ENCODE results near the gene CNOT4.

The CNOT4 gene

DNA sequence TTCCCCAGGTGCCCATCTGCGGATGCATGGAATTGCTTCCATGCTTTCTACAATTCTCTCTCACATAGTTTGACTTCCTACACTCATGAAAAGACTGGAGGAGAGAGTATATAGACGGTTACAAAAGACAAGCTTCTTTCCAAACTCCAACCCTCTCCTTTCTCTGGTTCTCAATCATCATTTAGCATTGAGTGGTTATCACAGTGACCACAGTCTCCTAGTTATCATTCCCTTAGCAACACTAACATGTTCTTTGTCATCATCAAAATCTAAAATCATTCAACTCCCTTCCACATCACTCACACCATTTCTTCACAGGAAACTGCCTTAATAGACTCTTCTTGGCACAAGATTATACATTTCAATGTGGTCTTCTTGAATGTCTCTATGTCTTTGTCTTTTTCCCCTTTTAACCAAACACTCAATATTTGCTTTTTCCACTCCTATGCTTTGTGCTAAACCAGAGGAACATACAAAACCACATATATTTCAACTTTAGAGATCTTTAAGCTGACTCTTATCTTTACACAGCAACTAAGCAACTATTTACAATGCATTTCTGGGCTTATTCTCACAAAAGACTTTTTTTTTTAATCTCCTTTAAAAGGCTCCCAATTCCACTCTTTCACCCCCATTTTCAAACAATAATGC, 126.3 kb downstream of the CNOT4 start:
- Histone ChIP-seq H3K36me3 (ENCODE audit: control insufficient read depth in 2 of 2, insufficient read depth in 2 of 2, low read length in 2 of 2) (no peaks in the 10 kb centered on the region), H3K9me3 (ENCODE audit: control insufficient read depth in 2 of 2, low read length in 2 of 2) (no peaks in the 10 kb centered on the region), H3K27me3 (ENCODE audit: control insufficient read depth in 1 of 2, insufficient read depth in 2 of 2, low read length in 2 of 2) (no peaks in the 10 kb centered on the region), H3K4me1 (ENCODE audit: control insufficient read depth, insufficient read depth, low read length) (no peaks in the 10 kb centered on the region), H3K27ac (ENCODE audit: low read length) (no peak overlapping the region), H3K9ac (ENCODE audit: low read length in 2 of 2) (no peak overlapping the region), H3K4me3 (ENCODE audit: low read length in 2 of 2) (no peak overlapping the region)

DNA sequence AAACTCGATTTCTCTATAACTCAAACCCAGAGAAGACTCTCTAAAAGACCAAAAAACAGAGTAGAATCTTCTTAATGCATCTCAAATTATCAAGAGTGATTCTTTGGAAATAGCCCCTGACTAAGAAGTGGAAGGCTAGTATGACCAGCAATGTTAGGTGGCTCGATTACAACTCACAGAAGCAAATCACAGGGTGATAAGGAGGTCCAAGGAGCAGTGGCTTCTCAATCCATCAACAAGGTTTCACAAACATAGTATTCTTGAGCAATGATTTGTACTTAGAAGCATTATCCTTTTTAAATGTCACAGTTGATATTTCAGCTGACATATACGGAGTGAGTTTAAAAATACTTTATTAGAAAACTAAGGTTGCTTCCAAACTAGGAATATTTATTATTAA, 127.7 kb downstream of the CNOT4 start:
- no peak overlapping the region for H3K9ac ChIP-seq (ENCODE audit: low read length in 2 of 2)
- H3K4me3 ChIP-seq (ENCODE audit: low read length in 2 of 2), result no peak overlapping the region
- H3K27me3 ChIP-seq (ENCODE audit: control insufficient read depth in 1 of 2, insufficient read depth in 2 of 2, low read length in 2 of 2), result no peaks in the 10 kb centered on the region
- H3K4me1 ChIP-seq (ENCODE audit: control insufficient read depth, insufficient read depth, low read length), result no peaks in the 10 kb centered on the region
- H3K27ac ChIP-seq (ENCODE audit: low read length), result no peak overlapping the region
- no peaks in the 10 kb centered on the region for H3K9me3 ChIP-seq (ENCODE audit: control insufficient read depth in 2 of 2, low read length in 2 of 2)
- no peaks in the 10 kb centered on the region for H3K36me3 ChIP-seq (ENCODE audit: control insufficient read depth in 2 of 2, insufficient read depth in 2 of 2, low read length in 2 of 2)

DNA sequence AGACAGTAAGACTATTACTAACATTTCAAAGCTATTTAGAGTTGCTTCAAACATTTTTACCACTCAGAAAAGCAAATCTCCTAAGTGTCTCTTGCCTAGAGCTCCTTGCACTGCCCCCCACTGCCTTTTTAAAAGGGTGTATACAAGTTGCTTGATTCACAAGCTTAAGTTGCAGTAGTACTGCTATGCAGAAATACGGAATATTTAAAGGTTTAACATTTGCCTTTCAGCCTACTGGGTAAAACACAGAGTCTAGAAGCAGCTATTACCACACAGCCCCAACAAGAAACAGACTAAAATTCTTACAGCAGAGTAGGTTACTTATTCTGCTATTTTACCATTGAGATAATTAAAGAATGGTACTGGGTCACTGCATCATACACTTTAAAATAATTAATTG, 128.5 kb downstream of the CNOT4 start:
- no peaks in the 10 kb centered on the region for H3K36me3 ChIP-seq (ENCODE audit: control insufficient read depth in 2 of 2, insufficient read depth in 2 of 2, low read length in 2 of 2)
- no peak overlapping the region for H3K27ac ChIP-seq (ENCODE audit: low read length)
- no peaks in the 10 kb centered on the region for H3K4me1 ChIP-seq (ENCODE audit: control insufficient read depth, insufficient read depth, low read length)
- H3K9me3 ChIP-seq (ENCODE audit: control insufficient read depth in 2 of 2, low read length in 2 of 2), result no peaks in the 10 kb centered on the region
- no peak overlapping the region for H3K4me3 ChIP-seq (ENCODE audit: low read length in 2 of 2)
- H3K9ac ChIP-seq (ENCODE audit: low read length in 2 of 2), result no peak overlapping the region
- H3K27me3 ChIP-seq (ENCODE audit: control insufficient read depth in 1 of 2, insufficient read depth in 2 of 2, low read length in 2 of 2), result no peaks in the 10 kb centered on the region

DNA sequence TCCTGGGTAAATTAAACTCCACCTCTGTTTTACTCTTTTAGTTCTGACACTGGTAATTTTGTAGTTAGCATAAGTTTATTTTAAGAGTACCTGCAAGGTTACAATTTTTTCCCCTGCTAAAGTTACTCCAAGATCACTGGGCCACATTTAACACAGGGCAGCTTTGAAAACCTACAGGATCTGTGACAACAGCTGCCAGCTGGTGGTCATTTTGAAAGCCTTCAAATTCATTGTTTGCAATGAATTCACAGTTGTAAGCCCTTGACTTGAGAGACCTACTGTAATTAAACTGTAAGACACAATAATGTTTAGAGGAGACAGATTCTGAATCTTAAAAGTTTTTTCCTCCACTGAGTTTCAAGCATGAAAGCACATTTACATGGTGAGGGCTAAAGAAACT, 129.6 kb downstream of the CNOT4 start:
- no peak overlapping the region for H3K27ac ChIP-seq (ENCODE audit: low read length)
- H3K27me3 ChIP-seq (ENCODE audit: control insufficient read depth in 1 of 2, insufficient read depth in 2 of 2, low read length in 2 of 2), result no peaks in the 10 kb centered on the region
- no peaks in the 10 kb centered on the region for H3K36me3 ChIP-seq (ENCODE audit: control insufficient read depth in 2 of 2, insufficient read depth in 2 of 2, low read length in 2 of 2)
- H3K4me1 ChIP-seq (ENCODE audit: control insufficient read depth, insufficient read depth, low read length), result no peaks in the 10 kb centered on the region
- H3K9ac ChIP-seq (ENCODE audit: low read length in 2 of 2), result no peak overlapping the region
- no peak overlapping the region for H3K4me3 ChIP-seq (ENCODE audit: low read length in 2 of 2)
- no peaks in the 10 kb centered on the region for H3K9me3 ChIP-seq (ENCODE audit: control insufficient read depth in 2 of 2, low read length in 2 of 2)

DNA sequence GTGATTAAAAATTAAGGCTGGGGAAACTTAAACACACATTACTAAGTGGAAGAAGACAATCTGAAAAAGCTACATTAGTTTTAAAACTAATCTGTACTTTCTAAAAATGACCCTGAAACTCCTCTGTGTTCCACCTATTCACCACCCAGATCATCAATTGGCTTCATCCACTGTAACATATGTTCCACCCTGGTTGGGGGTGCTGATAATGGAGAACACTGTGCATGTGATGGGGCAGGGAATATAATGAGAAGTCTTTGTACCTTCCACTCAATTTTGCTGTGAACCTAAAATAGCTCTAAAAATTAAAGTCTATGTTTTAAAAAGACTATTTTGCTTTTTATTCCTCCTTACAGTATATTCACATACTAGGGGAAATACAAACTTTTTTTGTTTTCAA, 132.7 kb downstream of the CNOT4 start:
- H3K4me3 ChIP-seq (ENCODE audit: low read length in 2 of 2), result no peak overlapping the region
- H3K4me1 ChIP-seq (ENCODE audit: control insufficient read depth, insufficient read depth, low read length), result no peaks in the 10 kb centered on the region
- no peaks in the 10 kb centered on the region for H3K27me3 ChIP-seq (ENCODE audit: control insufficient read depth in 1 of 2, insufficient read depth in 2 of 2, low read length in 2 of 2)
- no peak overlapping the region for H3K9ac ChIP-seq (ENCODE audit: low read length in 2 of 2)
- no peak overlapping the region for H3K27ac ChIP-seq (ENCODE audit: low read length)
- no peaks in the 10 kb centered on the region for H3K36me3 ChIP-seq (ENCODE audit: control insufficient read depth in 2 of 2, insufficient read depth in 2 of 2, low read length in 2 of 2)
- H3K9me3 ChIP-seq (ENCODE audit: control insufficient read depth in 2 of 2, low read length in 2 of 2), result no peaks in the 10 kb centered on the region

DNA sequence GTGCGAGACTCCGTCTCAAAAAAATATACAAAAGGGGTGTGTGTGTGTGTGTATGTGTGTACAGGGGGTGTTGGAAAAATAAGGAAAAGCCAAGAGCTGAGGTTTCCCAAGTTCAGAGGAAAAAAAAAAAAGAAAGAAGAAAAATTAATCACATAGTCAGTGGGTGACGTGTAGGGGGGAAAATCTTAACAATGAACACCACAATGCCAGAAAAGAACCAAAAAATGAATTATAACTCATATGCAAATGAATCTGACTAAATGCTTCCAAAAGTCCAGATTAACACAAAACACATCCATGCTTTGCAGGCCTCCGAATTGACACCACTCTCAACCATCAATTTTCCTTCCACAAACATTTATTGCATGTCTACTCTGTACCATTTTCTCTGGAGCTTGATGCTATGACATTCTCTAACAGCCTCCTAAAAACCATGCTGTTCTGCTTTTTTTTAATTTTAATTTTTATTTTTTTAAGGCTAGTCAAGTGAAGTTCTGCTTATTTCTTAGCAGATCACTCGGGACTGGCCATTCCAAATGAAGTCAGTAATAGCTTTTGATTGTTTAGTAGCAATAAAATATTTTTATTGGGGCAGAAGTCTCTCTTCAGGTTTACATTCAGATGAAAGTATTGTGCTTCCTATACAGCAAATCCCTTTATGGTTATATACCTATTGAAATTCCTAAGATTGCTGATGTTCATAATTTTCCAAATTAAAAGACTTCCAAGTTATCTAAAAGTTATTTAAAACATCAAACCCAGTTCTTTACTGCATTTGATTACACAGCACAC, 133.8 kb downstream of the CNOT4 start:
- Histone ChIP-seq H3K9me3 (ENCODE audit: control insufficient read depth in 2 of 2, low read length in 2 of 2) (no peaks in the 10 kb centered on the region), H3K27ac (ENCODE audit: low read length) (no peak overlapping the region), H3K9ac (ENCODE audit: low read length in 2 of 2) (no peak overlapping the region), H3K4me1 (ENCODE audit: control insufficient read depth, insufficient read depth, low read length) (no peaks in the 10 kb centered on the region), H3K4me3 (ENCODE audit: low read length in 2 of 2) (no peak overlapping the region), H3K27me3 (ENCODE audit: control insufficient read depth in 1 of 2, insufficient read depth in 2 of 2, low read length in 2 of 2) (no peaks in the 10 kb centered on the region), H3K36me3 (ENCODE audit: control insufficient read depth in 2 of 2, insufficient read depth in 2 of 2, low read length in 2 of 2) (no peaks in the 10 kb centered on the region)

DNA sequence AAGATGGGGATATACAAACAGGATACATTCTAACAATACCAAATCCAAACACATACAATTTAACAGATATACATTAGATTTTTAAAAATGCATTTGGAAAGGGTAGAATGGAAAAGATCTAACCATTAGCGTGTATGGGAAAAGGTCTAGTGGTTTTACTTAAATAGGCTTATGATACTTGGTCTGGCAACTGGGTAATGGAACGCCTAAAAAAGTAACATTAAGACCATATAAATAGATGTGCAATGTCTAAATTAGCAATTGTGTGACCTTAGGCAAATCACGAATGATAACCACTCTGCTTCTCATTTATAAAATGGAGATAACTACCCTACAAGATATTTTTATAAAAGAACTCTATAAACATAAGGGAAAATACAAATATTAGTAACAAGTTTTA, 135.2 kb downstream of the CNOT4 start:
- Histone ChIP-seq H3K9me3 (ENCODE audit: control insufficient read depth in 2 of 2, low read length in 2 of 2) (no peaks in the 10 kb centered on the region), H3K27ac (ENCODE audit: low read length) (no peak overlapping the region), H3K36me3 (ENCODE audit: control insufficient read depth in 2 of 2, insufficient read depth in 2 of 2, low read length in 2 of 2) (no peaks in the 10 kb centered on the region), H3K9ac (ENCODE audit: low read length in 2 of 2) (no peak overlapping the region), H3K27me3 (ENCODE audit: control insufficient read depth in 1 of 2, insufficient read depth in 2 of 2, low read length in 2 of 2) (no peaks in the 10 kb centered on the region), H3K4me3 (ENCODE audit: low read length in 2 of 2) (no peak overlapping the region), H3K4me1 (ENCODE audit: control insufficient read depth, insufficient read depth, low read length) (no peaks in the 10 kb centered on the region)

DNA sequence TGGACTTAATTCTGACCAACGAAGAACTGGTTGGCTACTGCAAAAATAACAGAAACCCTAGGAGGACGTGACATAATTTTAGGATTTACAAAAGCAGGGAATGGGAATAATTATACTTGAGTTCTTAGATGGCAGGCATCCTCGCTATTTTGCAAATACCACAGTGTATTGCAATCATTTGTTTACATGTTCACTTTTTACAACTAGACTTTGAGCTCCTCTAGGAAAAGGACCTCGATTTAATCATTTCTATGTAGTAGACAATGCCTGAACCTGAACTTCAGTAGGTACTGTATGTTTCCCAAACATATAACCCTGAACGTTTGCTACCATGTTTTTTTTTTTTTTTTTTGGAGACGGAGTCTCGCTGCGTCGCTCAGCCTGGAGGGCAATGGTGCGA, 137.7 kb downstream of the CNOT4 start:
- Histone ChIP-seq H3K27me3 (ENCODE audit: control insufficient read depth in 1 of 2, insufficient read depth in 2 of 2, low read length in 2 of 2) (no peaks in the 10 kb centered on the region), H3K9me3 (ENCODE audit: control insufficient read depth in 2 of 2, low read length in 2 of 2) (no peaks in the 10 kb centered on the region), H3K4me1 (ENCODE audit: control insufficient read depth, insufficient read depth, low read length) (no peaks in the 10 kb centered on the region), H3K36me3 (ENCODE audit: control insufficient read depth in 2 of 2, insufficient read depth in 2 of 2, low read length in 2 of 2) (no peaks in the 10 kb centered on the region), H3K9ac (ENCODE audit: low read length in 2 of 2) (no peak overlapping the region), H3K4me3 (ENCODE audit: low read length in 2 of 2) (no peak overlapping the region), H3K27ac (ENCODE audit: low read length) (no peak overlapping the region)

DNA sequence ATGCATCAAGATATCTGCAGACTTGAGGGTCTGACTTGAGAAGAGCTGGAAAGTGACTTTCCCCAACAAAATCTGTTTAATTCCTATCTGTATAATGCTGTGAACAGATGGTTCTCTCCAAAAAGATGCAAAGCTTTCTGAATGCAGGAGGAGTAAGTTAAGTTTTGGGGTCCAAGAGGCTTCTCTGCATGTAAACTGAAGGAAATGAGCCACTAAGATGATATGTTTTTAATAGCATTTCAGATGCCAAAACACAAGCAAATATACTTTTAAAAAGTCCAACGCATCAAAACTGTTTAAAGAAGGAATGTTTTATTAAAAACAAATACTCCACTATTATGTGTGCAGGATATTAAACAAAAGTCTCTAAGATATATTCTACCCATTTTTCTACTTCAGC, 139.2 kb downstream of the CNOT4 start:
- no peaks in the 10 kb centered on the region for H3K27me3 ChIP-seq (ENCODE audit: control insufficient read depth in 1 of 2, insufficient read depth in 2 of 2, low read length in 2 of 2)
- H3K4me1 ChIP-seq (ENCODE audit: control insufficient read depth, insufficient read depth, low read length), result no peaks in the 10 kb centered on the region
- no peak overlapping the region for H3K27ac ChIP-seq (ENCODE audit: low read length)
- H3K9me3 ChIP-seq (ENCODE audit: control insufficient read depth in 2 of 2, low read length in 2 of 2), result no peaks in the 10 kb centered on the region
- no peaks in the 10 kb centered on the region for H3K36me3 ChIP-seq (ENCODE audit: control insufficient read depth in 2 of 2, insufficient read depth in 2 of 2, low read length in 2 of 2)
- H3K9ac ChIP-seq (ENCODE audit: low read length in 2 of 2), result no peak overlapping the region
- H3K4me3 ChIP-seq (ENCODE audit: low read length in 2 of 2), result no peak overlapping the region

DNA sequence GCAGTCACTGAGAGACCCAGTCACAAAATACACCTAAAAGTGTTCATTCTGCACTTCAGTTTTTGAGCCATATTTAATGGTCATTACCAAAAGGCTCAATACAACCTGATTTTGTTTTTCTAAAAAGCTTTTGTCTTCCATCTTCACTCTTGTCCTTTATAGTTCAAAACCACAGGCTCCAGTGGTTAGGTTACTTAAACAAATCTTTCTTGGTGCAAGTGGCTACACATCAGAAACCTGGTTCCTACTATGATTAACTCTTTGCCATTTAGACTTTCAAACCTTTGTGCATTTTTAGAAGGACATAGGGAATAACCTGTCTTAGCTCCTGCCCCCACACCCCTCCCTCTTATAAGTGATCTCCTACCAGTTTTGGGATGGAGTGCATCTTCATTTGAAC, 140.5 kb downstream of the CNOT4 start:
- no peaks in the 10 kb centered on the region for H3K9me3 ChIP-seq (ENCODE audit: control insufficient read depth in 2 of 2, low read length in 2 of 2)
- H3K4me3 ChIP-seq (ENCODE audit: low read length in 2 of 2), result no peak overlapping the region
- no peaks in the 10 kb centered on the region for H3K4me1 ChIP-seq (ENCODE audit: control insufficient read depth, insufficient read depth, low read length)
- H3K36me3 ChIP-seq (ENCODE audit: control insufficient read depth in 2 of 2, insufficient read depth in 2 of 2, low read length in 2 of 2), result no peaks in the 10 kb centered on the region
- no peak overlapping the region for H3K27ac ChIP-seq (ENCODE audit: low read length)
- no peaks in the 10 kb centered on the region for H3K27me3 ChIP-seq (ENCODE audit: control insufficient read depth in 1 of 2, insufficient read depth in 2 of 2, low read length in 2 of 2)
- no peak overlapping the region for H3K9ac ChIP-seq (ENCODE audit: low read length in 2 of 2)

All from stomach smooth muscle (tissue), 2 donors.